Suprapubic skin (tissue), 4 donors: ENCODE results near the gene GPSM1. TPM values are rescaled to one million over a fixed set of nuclear protein-coding genes. Genes with fewer than 3 reads are reported as not detected.

ENCODE experiments used
- DNase-seq, 2 donors: peaks; one replicate each; pipeline ENCODE4 v3.0.0-alpha.2; 2019; ENCODE audit warnings: low spot score in 2 of 2
- H3K27ac ChIP-seq: fragments of 200-600 bp; sonication (generic); one replicate; pipeline ENCODE4 v1.5.1; 2019
- H3K27me3 ChIP-seq: fragments of 200-600 bp; sonication (generic); one replicate; pipeline ENCODE4 v1.5.1; 2019
- H3K36me3 ChIP-seq: fragments of 200-600 bp; sonication (generic); one replicate; pipeline ENCODE4 v1.5.1; 2019
- H3K4me1 ChIP-seq: fragments of 200-600 bp; sonication (generic); one replicate; pipeline ENCODE4 v1.5.1; 2019
- H3K4me3 ChIP-seq: fragments of 200-600 bp; sonication (generic); one replicate; pipeline ENCODE4 v1.5.1; 2019; ENCODE audit warnings: mild to moderate bottlenecking
- H3K9me3 ChIP-seq: fragments of 200-600 bp; sonication (generic); one replicate; pipeline ENCODE4 v1.5.1; 2019
- EP300 ChIP-seq: sonication (generic); formaldehyde crosslinking; IDR thresholded peaks from one replicate; pipeline ENCODE4 v1.6.1; 2017; ENCODE audit warnings: antibody characterized with exemption
- POLR2A ChIP-seq, 2 donors: fragments of 450-650 bp; IDR thresholded peaks; one replicate each; pipeline ENCODE4 v1.6.1; 2017; ENCODE audit warnings: antibody characterized with exemption in 2 of 2, mild to moderate bottlenecking in 2 of 2, moderate library complexity in 2 of 2
- POLR2AphosphoS5 ChIP-seq, 3 donors: sonication (generic); formaldehyde crosslinking; IDR thresholded peaks; one replicate each; pipeline ENCODE4 v1.6.1; 2017; ENCODE audit warnings: antibody characterized with exemption in 3 of 3
- WGBS: methylation state at CpG from one replicate; pipeline ENCODE4 v1.1.5; 2018; 5-methylcytosine and 5-hydroxymethylcytosine counted together
- total RNA-seq, 4 donors: library from RNA; depleted of rRNA; stranded (reverse); fragments of >200 nt; gene quantifications; one replicate each; pipeline ENCODE4 v1.1.0, GENCODE V29; 2016
- TF ChIP-seq, protein P1 (sequence below), 2 donors: fragments of 200-600 bp in 1 of 2; fragments of 450-650 bp in 1 of 2; sonication (generic) in 1 of 2; IDR thresholded peaks; one replicate each; pipeline ENCODE4 v1.5.1; 2016 to 2019; ENCODE audit warnings: antibody characterized with exemption in 2 of 2, mild to moderate bottlenecking in 1 of 2, moderate library complexity in 1 of 2

Gene GPSM1
- total RNA-seq, 4 donors from 2014 or later = 11.5 to 14.6 (median 13.7) TPM

DNA sequence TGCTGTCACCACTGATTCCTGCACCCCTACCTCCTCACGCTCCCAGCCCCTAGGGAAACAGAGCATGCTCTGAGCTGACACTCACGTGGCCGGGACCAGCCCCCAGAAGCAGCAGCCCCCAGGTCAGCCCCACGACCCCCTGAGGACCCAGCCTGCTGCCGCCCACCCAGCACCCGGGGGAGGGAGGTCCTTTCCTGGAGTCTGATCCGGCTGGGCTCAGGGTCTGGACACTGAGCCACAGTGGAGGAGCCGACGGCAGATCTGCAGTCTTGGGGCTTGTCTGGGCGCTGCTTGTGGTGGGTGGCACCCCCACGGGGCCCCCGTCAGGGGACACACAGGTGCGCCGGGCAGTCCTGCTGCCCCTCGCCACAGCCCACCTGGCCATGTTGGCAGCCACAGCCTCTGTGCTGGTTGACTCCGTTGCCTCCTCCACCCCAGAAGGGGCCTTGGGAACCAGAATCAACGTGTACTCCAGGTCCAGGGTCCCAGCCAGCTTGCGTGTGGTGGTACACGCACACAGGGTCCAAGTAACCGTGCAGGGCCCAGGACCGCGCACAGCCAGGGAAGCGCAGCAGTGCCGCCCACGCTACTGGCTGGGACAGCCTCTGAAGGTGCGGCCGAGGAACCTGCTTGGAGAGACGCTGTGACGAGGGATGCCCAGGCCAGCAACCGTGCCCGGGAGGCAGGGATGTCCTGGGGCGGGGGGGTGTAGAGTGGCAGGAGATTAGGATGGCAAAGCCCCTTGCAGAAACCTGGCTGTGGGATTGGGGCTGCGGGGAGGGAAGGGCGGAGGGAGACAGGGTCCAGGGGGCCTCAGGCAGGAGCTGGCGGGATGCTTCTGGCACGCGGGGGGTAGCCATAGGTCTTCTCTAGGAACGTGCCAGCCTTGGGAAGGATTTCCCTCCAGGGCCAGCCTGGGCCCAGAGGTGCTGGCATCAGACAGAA, 32.7 kb downstream of the GPSM1 start:
- Histone ChIP-seq H3K4me1 (peaks cover 39% of the 10 kb centered on the region), H3K4me3 (no peak overlapping the region), H3K9me3 (no peaks in the 10 kb centered on the region), H3K27me3 (no peaks in the 10 kb centered on the region), H3K27ac (no peak overlapping the region), H3K36me3 (peaks cover 19% of the 10 kb centered on the region)
- DNase-seq = no peak
- TF ChIP-seq, protein P1, sequence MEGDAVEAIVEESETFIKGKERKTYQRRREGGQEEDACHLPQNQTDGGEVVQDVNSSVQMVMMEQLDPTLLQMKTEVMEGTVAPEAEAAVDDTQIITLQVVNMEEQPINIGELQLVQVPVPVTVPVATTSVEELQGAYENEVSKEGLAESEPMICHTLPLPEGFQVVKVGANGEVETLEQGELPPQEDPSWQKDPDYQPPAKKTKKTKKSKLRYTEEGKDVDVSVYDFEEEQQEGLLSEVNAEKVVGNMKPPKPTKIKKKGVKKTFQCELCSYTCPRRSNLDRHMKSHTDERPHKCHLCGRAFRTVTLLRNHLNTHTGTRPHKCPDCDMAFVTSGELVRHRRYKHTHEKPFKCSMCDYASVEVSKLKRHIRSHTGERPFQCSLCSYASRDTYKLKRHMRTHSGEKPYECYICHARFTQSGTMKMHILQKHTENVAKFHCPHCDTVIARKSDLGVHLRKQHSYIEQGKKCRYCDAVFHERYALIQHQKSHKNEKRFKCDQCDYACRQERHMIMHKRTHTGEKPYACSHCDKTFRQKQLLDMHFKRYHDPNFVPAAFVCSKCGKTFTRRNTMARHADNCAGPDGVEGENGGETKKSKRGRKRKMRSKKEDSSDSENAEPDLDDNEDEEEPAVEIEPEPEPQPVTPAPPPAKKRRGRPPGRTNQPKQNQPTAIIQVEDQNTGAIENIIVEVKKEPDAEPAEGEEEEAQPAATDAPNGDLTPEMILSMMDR (IDR thresholded peaks at IDR 0.05) = no peak
- TF ChIP-seq POLR2A (IDR thresholded peaks at IDR 0.05) = no peak
- TF ChIP-seq POLR2AphosphoS5 (IDR thresholded peaks at IDR 0.05) = no peak
- no peak for TF ChIP-seq EP300
- WGBS = 77% methylated on average over 17 of the region's 38 CpGs

DNA sequence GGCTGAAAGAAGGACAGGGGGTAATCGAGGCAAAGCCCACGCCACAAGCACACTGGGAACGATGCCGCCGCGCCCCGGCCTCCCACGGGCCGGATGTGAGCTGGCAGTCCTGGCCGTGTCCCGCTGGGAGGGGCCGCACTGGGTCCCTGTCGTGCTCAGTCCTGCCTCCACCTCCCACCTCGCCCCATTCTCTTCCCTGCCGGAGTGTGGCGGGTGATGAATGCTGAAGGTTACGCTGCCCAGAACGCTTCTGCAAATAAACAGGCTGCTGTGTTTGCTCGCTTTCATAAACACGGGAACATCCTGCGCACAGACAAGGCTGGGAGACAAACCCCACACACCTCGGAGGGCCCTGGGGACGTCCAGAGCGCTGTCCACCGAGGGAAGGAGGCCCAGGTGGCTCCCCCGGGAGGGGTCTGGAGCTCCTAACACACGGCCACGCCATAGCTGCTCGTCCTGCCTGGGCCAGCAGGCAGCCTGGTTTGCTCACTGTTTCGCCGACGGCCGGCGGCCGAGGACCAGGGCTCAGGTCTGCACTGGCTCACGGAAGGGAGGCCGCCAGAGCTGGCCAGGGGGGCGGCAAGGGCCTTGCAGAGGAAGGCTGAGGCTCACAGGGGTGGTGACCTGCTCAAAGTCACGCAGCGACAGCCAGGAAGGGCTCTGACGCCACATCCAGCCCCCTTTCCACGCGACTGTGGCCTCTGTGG, 33.9 kb downstream of the GPSM1 start:
- Histone ChIP-seq H3K4me3 (no peak overlapping the region), H3K4me1 (peaks cover 39% of the 10 kb centered on the region)
- WGBS = 79% methylated on average over 23 of the region's 43 CpGs

DNA sequence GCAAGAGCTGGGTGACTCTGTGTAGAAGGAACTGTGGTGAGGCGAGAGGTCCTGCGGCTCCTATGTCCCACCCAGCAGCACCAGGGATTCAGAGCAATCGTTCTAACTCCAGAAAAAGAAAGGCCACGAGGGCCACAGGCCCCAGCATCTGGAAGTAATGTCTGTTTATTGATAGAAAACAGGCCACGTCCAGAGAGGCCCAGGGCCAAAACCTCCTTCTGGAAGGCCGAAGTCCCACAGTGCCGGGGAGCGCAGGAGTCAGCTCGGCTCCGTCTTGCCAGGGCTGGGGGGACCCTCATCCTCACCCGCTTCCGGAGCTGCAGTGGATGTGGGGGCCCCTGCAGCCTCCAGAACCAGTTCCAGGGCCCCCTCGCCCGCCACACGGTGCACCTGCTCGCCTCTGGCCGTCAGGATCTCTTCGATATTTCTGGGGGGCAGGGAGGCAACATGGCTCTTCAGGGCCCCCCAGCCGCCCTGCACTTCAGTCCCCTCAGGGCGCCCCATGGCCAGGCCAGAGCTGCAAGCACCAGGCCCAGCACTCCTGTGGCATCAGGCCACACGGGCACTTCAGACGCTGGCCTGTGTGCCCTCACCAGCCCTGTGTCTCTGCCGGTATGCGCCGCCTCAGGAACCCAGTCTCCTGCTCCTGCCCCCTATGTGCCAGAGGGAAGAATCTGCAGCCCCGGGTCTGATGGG, 34.6 kb downstream of the GPSM1 start:
- H3K4me3 ChIP-seq = no peak overlapping the region
- 87% methylated on average over 12 of the region's 26 CpGs for WGBS
- H3K4me1 ChIP-seq = peaks cover 39% of the 10 kb centered on the region
- peak overlapping the region; percentile 49 for H3K27ac ChIP-seq
- no peak for DNase-seq
- H3K27me3 ChIP-seq = no peaks in the 10 kb centered on the region
- peaks cover 13% of the 10 kb centered on the region for H3K36me3 ChIP-seq
- no peaks in the 10 kb centered on the region for H3K9me3 ChIP-seq
- TF ChIP-seq POLR2AphosphoS5 (IDR thresholded peaks at IDR 0.05) = no peak
- TF ChIP-seq, protein P1 (IDR thresholded peaks at IDR 0.05) = no peak

More for the DNA sequence above, 33.9 kb downstream of the GPSM1 start:
- peak overlapping the region; percentile 49 for H3K27ac ChIP-seq
- H3K9me3 ChIP-seq = no peaks in the 10 kb centered on the region
- peaks cover 17% of the 10 kb centered on the region for H3K36me3 ChIP-seq
- no peaks in the 10 kb centered on the region for H3K27me3 ChIP-seq
- TF ChIP-seq, protein P1 (IDR thresholded peaks at IDR 0.05) = no peak
- TF ChIP-seq POLR2A (IDR thresholded peaks at IDR 0.05) (no peak), EP300 (no peak), POLR2AphosphoS5 (IDR thresholded peaks at IDR 0.05) (no peak)
- no peak for DNase-seq

DNA sequence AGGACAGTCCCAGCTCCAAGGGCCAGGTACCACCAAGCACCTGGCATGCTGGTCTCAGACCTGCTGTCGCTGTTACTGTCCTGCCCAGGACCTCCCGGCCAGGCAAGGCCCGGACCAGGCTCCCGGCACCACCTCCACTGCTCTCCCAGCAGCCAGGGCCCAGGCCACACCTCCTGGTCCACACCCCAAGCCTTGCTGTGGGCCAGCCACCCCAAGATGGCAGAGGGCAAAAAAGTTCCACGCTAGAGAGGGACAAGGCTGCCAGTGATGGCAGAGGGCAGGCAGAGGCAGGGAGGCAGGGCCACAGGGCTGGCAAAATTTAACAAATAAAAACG, 35.1 kb downstream of the GPSM1 start:
- peaks cover 39% of the 10 kb centered on the region for H3K4me1 ChIP-seq
- WGBS = 68% methylated on average over 5 of the region's 6 CpGs

More for the DNA sequence above, 35.1 kb downstream of the GPSM1 start:
- Histone ChIP-seq H3K36me3 (peaks cover 8% of the 10 kb centered on the region), H3K27me3 (no peaks in the 10 kb centered on the region), H3K27ac (no peak overlapping the region), H3K9me3 (no peaks in the 10 kb centered on the region), H3K4me3 (no peak overlapping the region)
- TF ChIP-seq EP300 = no peak
- TF ChIP-seq POLR2AphosphoS5 (IDR thresholded peaks at IDR 0.05) = no peak
- TF ChIP-seq, protein P1 (IDR thresholded peaks at IDR 0.05) = no peak
- no peak for TF ChIP-seq POLR2A (IDR thresholded peaks at IDR 0.05)
- no peak for DNase-seq
